GM19043 (cell line): ENCODE data around the gene LHFPL3.

ENCODE experiments used
- ATAC-seq: cut with Tn5 transposase; IDR thresholded peaks from one replicate; pipeline ENCODE4 v1.9.1; 2021; ENCODE audit warnings: low read depth; ENCODE audit not compliant: unreplicated experiment

The LHFPL3 gene

GRCh38 chr7:104883248-104883717, 554.9 kb downstream of the LHFPL3 start:
- ATAC-seq: peak; percentile 5

DNA sequence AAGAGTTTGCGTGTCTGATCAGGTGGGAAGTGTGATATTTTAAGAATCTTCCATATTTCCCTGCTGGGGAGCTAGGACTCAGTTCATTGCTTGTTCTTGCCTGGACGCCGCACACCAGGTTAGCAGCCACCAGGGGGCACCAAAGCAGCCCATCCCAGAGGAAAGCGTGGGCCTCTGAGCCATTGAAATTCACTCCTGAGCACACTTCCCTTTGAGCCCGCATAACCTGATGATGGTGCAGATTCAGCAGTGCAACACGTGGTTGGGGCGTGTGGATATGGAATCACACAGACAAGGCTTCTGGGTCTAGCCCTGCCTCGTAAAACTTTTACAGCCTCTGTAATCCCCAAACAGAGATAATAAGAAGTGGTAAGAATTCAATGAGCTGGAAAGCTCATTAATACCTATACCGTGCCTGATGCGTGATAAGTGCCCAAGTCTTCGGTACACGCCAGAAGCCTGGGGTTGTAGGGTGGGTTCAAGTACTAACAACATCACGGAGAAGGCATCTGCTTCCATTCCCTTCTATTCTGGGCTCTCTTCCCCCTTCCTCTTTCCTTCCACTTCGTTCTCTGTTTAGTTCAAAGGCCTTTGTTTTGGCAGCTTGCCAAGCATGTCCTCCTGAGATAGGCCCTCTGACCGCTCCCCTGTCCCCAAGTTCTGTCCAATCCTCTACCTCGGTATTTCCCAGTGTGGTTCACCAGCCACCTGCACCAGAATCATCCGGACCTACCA, 555.5 kb downstream of the LHFPL3 start:
- ATAC-seq: peak; percentile 74

- no peak for ATAC-seq
Measured at GRCh38 chr7:104886651-104887050, 558.2 kb downstream of the LHFPL3 start.

GRCh38 chr7:104890216-104890615, 561.8 kb downstream of the LHFPL3 start:
- ATAC-seq: no peak

DNA sequence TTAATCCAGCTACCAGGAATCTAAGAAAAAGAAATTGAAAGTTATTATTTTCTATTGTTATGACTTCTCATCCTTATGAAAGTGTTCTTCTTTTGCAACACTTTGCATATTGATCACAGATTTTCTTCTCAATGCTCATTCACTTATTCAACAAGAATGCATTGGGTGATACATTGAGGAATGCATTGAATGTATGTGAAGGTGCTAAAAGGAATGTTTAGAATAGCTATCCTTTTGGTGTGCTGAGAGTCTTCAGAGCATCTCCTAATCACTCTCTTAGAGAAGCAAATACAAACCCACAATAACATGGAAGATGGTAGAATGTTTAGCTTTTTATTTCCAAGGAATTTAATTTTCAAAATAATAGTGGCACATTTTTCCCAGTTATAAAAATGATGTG, 563.5 kb downstream of the LHFPL3 start:
- no peak for ATAC-seq

- ATAC-seq: no peak
Measured at GRCh38 chr7:104894314-104894713, 565.9 kb downstream of the LHFPL3 start.

- ATAC-seq: no peak
Measured at GRCh38 chr7:104894726-104895521, 566.5 kb downstream of the LHFPL3 start.

DNA sequence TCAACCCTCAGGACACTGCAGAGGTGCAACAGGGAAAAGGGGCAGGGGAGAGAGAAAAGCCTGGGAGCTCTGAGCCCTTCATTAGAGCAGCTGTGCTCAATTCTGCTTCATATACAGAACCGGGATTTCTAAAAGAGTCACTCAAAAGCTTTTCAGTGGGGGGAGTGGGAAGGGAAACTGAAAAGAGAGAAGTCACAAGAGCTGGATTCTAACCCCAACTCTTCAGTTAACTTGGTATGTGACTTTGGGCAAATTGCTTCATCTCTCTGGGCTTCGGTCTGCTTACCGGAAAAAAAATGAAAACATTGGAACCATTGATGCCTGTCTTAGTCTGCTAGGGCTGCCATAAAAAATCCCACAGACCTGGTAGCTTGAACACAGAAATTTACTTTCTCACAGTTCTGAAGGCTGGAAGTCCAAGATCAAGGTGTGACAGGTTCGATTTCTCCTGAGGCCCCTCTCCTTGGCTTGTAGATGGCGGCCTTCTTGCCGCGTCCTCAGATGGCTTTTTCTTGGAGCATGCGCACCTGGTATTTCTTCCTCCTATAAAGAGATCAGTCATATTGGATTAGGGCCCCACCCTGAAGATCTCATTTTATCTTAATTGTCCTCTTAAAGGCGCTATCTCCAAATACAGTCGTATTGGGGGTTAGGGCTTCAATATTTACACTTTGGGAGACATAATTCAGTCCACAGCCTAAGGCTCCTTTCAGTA, 567.3 kb downstream of the LHFPL3 start:
- no peak for ATAC-seq

- no peak for ATAC-seq
Measured at GRCh38 chr7:104898434-104898833, 570.0 kb downstream of the LHFPL3 start.

DNA sequence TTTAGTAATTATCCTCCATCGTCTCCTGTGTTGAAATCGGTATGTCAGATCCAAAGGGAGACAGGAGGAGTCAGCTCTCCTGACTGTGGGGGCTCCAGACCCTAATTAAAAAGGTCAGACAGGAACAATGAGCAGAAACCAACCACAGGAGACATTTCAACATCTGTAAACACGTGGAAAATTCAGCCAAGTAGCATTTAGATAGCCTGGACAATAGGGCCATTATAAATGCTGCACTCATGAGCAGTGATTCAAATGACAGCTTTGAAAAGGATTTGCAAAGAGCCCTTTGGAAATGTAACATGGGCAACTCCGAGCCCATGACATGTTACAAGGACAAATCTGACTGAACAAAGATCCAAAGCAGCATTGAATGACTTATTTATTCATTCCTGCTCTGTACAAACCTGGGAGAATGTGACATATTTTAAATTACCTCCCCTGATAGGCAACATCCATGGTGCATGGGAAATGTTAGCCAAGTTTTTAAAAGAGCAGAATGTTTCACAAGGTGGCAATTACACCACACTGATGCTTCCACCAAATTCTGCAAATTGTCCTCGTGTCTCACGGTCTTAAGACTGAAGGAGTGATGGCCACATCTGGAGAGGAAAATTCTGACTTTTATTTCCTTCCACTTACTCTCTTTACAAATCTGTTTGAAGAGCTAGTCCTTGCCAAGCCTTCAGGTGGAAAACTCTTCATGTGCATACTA, 572.3 kb downstream of the LHFPL3 start:
- ATAC-seq: no peak

DNA sequence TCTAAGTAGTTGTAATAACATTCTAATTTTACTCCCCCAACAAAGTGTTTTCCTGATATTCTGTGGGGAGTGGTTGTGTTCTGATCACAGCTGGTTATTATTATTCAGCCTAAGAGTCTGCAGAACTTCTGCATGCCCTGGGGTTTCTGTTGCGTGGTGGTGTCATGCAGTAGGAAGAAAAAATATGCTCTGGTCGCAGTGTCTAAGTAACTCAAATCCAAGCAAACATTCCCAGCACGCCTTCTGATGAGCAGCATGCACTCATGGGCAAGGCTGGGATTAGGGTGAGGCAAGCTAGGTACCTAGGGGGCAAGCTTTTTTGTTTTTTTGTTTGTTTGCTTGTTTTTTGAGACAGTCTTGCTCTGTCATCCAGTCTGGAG, 572.8 kb downstream of the LHFPL3 start:
- ATAC-seq: no peak

GRCh38 chr7:104902183-104902582, 573.8 kb downstream of the LHFPL3 start:
- ATAC-seq: no peak

- ATAC-seq: no peak
Measured at GRCh38 chr7:104903044-104903443, 574.6 kb downstream of the LHFPL3 start.

GRCh38 chr7:104903846-104904245, 575.4 kb downstream of the LHFPL3 start:
- ATAC-seq: no peak

- no peak for ATAC-seq
Measured at GRCh38 chr7:104906032-104906431, 577.6 kb downstream of the LHFPL3 start.

DNA sequence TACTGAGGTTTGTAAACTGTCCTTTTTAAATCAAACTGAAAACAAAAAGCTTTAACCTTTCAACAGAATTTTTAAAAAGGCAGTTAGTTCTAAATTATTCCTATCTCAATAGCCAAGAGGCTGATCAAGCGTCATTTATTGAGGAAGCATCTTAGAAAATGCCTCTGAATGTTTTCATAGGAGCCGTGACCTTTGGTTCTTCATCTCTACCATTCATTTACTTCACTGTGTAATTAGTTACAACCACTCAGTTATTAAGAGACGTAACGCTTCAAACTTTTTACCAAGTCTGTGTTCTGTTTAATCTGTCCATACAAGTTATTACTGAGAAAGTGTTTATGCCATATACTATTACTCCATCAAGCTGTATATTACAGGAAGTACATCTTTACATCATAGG, 578.2 kb downstream of the LHFPL3 start:
- ATAC-seq: no peak

GRCh38 chr7:104908636-104909035, 580.2 kb downstream of the LHFPL3 start:
- no peak for ATAC-seq

- no peak for ATAC-seq
Measured at GRCh38 chr7:104909096-104909495, 580.7 kb downstream of the LHFPL3 start.

DNA sequence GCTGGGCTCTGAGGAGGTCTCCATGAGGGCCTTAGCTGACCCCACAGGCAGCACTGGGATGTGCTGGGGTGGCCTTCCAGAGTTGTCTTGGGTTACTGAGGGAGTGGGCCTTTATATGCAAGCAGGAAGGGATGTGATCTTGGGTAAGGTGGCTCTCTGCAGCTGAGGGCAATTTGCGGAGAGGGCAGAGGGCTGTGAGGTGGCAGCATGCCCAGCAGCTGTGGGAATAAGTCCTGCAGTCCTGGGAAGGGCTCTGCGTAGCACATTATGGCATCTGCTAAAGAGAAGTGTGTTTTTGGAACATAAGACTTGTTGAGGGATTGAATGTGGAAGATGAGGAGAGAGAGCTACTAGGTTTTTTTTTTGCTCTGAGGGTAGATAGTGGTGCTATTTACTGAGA, 586.0 kb downstream of the LHFPL3 start:
- no peak for ATAC-seq

DNA sequence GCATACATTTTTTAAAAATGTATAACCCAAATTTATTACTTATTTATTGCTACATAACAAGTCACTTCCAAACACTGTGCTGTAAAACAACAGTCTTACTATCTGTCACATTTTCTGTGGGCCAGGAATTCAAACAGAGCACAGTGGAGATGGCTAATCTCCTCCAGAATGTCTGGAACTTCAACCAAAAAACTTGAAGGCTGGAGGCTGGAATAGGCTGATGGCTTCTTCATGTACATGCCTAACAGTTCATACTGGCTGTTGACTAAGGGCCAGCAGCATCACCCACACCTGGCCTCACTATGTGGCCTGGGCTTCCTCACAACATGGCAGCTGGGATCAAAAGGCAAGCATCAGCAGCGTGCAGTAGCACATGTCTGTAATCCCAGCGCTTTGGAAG, 593.2 kb downstream of the LHFPL3 start:
- no peak for ATAC-seq
